GM12878 (cell line): ENCODE data around the gene CCL20. TPM values are rescaled to one million over a fixed set of nuclear protein-coding genes. Genes with fewer than 3 reads are reported as not detected.

Experiments
- ATAC-seq: fragments of 200-7000 bp; cut with Tn5 transposase; 3 replicates; pipeline ENCODE4 v1.9.1; 2020; ENCODE audit warnings: mild to moderate bottlenecking, moderate library complexity
- BruUV-seq: library from RNA; stranded (reverse); fragments of 400-500 nt; replicated peaks from 2 replicates; lab custom pipeline; 2021; lab: Mats Ljungman, UMichigan
- CTCF ChIA-PET: fragments of 300-600 bp; sonication (Branson Sonifier 250); formaldehyde crosslinking; extraction: SDS; loops from one replicate; lab custom pipeline; 2021; ENCODE audit warnings: inconsistent platforms; lab: Yijun Ruan, JAX
- POLR2A ChIA-PET: fragments of 350-600 bp; formaldehyde crosslinking; extraction: SDS; loops from one replicate; lab custom pipeline; 2021; ENCODE audit warnings: inconsistent platforms; lab: Charles Lee
- RAD21 ChIA-PET: fragments of 300-600 bp; sonication (Branson Sonifier 250); formaldehyde crosslinking; loops from one replicate; lab custom pipeline; 2023; ENCODE audit warnings: antibody characterized with exemption; ENCODE audit not compliant: unreplicated experiment; lab: Charles Lee
- SMC1A ChIA-PET: fragments of 300-600 bp; sonication (Branson Sonifier 250); formaldehyde crosslinking; loops from one replicate; lab custom pipeline; 2023; ENCODE audit not compliant: unreplicated experiment, uncharacterized antibody; lab: Charles Lee
- DNase-seq: peaks from one replicate; pipeline ENCODE4 v3.0.0-alpha.2; 2011; ENCODE audit warnings: low read depth, low spot score
- FAIRE-seq: peaks from 3 replicates; lab custom pipeline; 2011; peaks lifted over from hg19 to GRCh38; lab: Jason Lieb, UNC
- H2AFZ ChIP-seq: 2 replicates; pipeline ENCODE4 v1.6.0; 2011; ENCODE audit warnings: low read depth, low read length, control low read depth; ENCODE audit not compliant: control insufficient read depth
- H3K27ac ChIP-seq: 2 replicates; pipeline ENCODE4 v1.5.1; 2011; ENCODE audit warnings: control low read depth; ENCODE audit not compliant: control insufficient read depth, insufficient read depth
- H3K27me3 ChIP-seq, 2 experiments: replicated peaks in 1 of 2; 2 replicates each; pipeline versions ENCODE4 v1.6.0 to v1.6.1; 2011; ENCODE audit warnings: low read length in 1 of 2; ENCODE audit not compliant: control insufficient read depth in 2 of 2, insufficient read depth in 2 of 2
- H3K36me3 ChIP-seq, 2 experiments: 2 replicates each; pipeline ENCODE4 v1.5.1; 2011; ENCODE audit warnings: low read length in 1 of 2; ENCODE audit not compliant: control insufficient read depth in 2 of 2, insufficient read depth in 2 of 2
- H3K4me1 ChIP-seq: 2 replicates; pipeline ENCODE4 v1.6.1; 2011; ENCODE audit warnings: mild to moderate bottlenecking, low read length, moderate library complexity, mixed read lengths; ENCODE audit not compliant: control insufficient read depth, insufficient read depth
- H3K4me2 ChIP-seq: 2 replicates; pipeline ENCODE4 v1.6.0; 2011; ENCODE audit warnings: control low read depth; ENCODE audit not compliant: control insufficient read depth, insufficient read depth
- H3K4me3 ChIP-seq: fragments of 200-600 bp; sonication (generic); 2 replicates; pipeline ENCODE4 v1.5.1; 2016
- H3K79me2 ChIP-seq: 2 replicates; pipeline ENCODE4 v1.6.0; 2011; ENCODE audit warnings: low read length; ENCODE audit not compliant: control insufficient read depth, insufficient read depth
- H3K9ac ChIP-seq: 2 replicates; pipeline ENCODE4 v1.8.0; 2011; ENCODE audit warnings: low read length, control low read depth, mixed read lengths; ENCODE audit not compliant: control insufficient read depth, insufficient read depth
- H3K9me3 ChIP-seq: replicated peaks from 3 replicates; pipeline ENCODE4 v1.5.1; 2011; ENCODE audit warnings: mild to moderate bottlenecking, low read length; ENCODE audit not compliant: control insufficient read depth, insufficient read depth
- H4K20me1 ChIP-seq: 2 replicates; pipeline ENCODE4 v1.6.0; 2011; ENCODE audit not compliant: control insufficient read depth, insufficient read depth
- ATF7 ChIP-seq: fragments of 450-650 bp; IDR thresholded peaks from 2 replicates; pipeline ENCODE4 v1.6.1; 2016; ENCODE audit warnings: low read depth, mild to moderate bottlenecking
- BHLHE40 ChIP-seq, 2 experiments: fragments of 450-650 bp in 1 of 2; IDR thresholded peaks; 2 replicates each; pipeline ENCODE4 v1.6.1; 2011 to 2017; ENCODE audit warnings: low read depth in 2 of 2, borderline replicate concordance in 1 of 2, improper control_type of control experiment in 1 of 2, low read length in 1 of 2, mild to moderate bottlenecking in 1 of 2
- CHD1 ChIP-seq: IDR thresholded peaks from 2 replicates; pipeline ENCODE4 v1.6.1; 2012; ENCODE audit warnings: low read depth, low read length, improper control_type of control experiment
- DPF2 ChIP-seq: fragments of 450-650 bp; IDR thresholded peaks from 2 replicates; pipeline ENCODE4 v1.6.1; 2017; ENCODE audit warnings: mild to moderate bottlenecking
- FOXK2 ChIP-seq: fragments of 450-650 bp; IDR thresholded peaks from 2 replicates; pipeline ENCODE4 v1.6.1; 2017; ENCODE audit warnings: mild to moderate bottlenecking, moderate library complexity
- HDGF ChIP-seq: fragments of 450-650 bp; IDR thresholded peaks from 2 replicates; pipeline ENCODE4 v1.6.1; 2016; ENCODE audit warnings: antibody characterized with exemption
- IKZF1 ChIP-seq: fragments of 450-650 bp; conservative IDR thresholded peaks from 2 replicates; pipeline ENCODE4 v1.6.1; 2017; ENCODE audit warnings: antibody characterized with exemption, mild to moderate bottlenecking
- IRF4 ChIP-seq: IDR thresholded peaks from 2 replicates; pipeline ENCODE4 v1.6.1; 2011; ENCODE audit warnings: low read depth, low read length
- MEF2A ChIP-seq: IDR thresholded peaks from 2 replicates; pipeline ENCODE4 v1.6.1; 2011; ENCODE audit warnings: low read depth, mild to moderate bottlenecking, low read length, moderate library complexity; ENCODE audit not compliant: insufficient read depth
- MEF2B ChIP-seq: fragments of 450-650 bp; IDR thresholded peaks from 2 replicates; pipeline ENCODE4 v1.6.1; 2018; ENCODE audit warnings: mild to moderate bottlenecking, moderate library complexity; ENCODE audit not compliant: partially characterized antibody, poor library complexity, severe bottlenecking
- MYB ChIP-seq: fragments of 150-350 bp; IDR thresholded peaks from 2 replicates; pipeline ENCODE4 v1.6.1; 2014; ENCODE audit warnings: mild to moderate bottlenecking, low read depth, low read length, borderline replicate concordance
- NFIC ChIP-seq: IDR thresholded peaks from 2 replicates; pipeline ENCODE4 v1.6.1; 2012; ENCODE audit warnings: low read depth, mild to moderate bottlenecking, inconsistent platforms, low read length, moderate library complexity
- NFYA ChIP-seq: IDR thresholded peaks from 2 replicates; pipeline ENCODE4 v1.6.1; 2011; ENCODE audit warnings: low read depth, mild to moderate bottlenecking, low read length, improper control_type of control experiment, borderline replicate concordance
- PAX5 ChIP-seq: IDR thresholded peaks from 2 replicates; pipeline ENCODE4 v1.6.1; 2011; ENCODE audit warnings: low read depth, low read length, borderline replicate concordance
- POLR2A ChIP-seq: IDR thresholded peaks from 2 replicates; pipeline ENCODE4 v1.6.1; 2011; ENCODE audit warnings: low read depth, mild to moderate bottlenecking, low read length
- RFX5 ChIP-seq: IDR thresholded peaks from 2 replicates; pipeline ENCODE4 v1.6.1; 2011; ENCODE audit warnings: low read depth, low read length, improper control_type of control experiment
- RUNX3 ChIP-seq: IDR thresholded peaks from 2 replicates; pipeline ENCODE4 v1.6.1; 2012; ENCODE audit warnings: low read length, inconsistent platforms
- SIX5 ChIP-seq: IDR thresholded peaks from 2 replicates; pipeline ENCODE4 v1.6.1; 2011; ENCODE audit warnings: mild to moderate bottlenecking, low read depth, low read length, moderate library complexity; ENCODE audit not compliant: severe bottlenecking
- SMC3 ChIP-seq: IDR thresholded peaks from 2 replicates; pipeline ENCODE4 v1.6.1; 2011; ENCODE audit warnings: low read length, improper control_type of control experiment, borderline replicate concordance
- TCF3 ChIP-seq: IDR thresholded peaks from 2 replicates; pipeline ENCODE4 v1.6.1; 2012; ENCODE audit warnings: low read depth, mild to moderate bottlenecking, low read length, borderline replicate concordance; ENCODE audit not compliant: insufficient read depth
- USF1 ChIP-seq: IDR thresholded peaks from 2 replicates; pipeline ENCODE4 v1.6.1; 2011; ENCODE audit warnings: borderline replicate concordance, low read depth, mild to moderate bottlenecking, moderate library complexity, mixed read lengths, low read length; ENCODE audit not compliant: insufficient read depth; ENCODE audit errors: extremely low read length
- ZNF274 ChIP-seq: IDR thresholded peaks from one replicate; pipeline ENCODE4 v1.8.0; 2011; ENCODE audit not compliant: insufficient read length, insufficient read depth
- ZSCAN29 ChIP-seq: fragments of 450-650 bp; IDR thresholded peaks from 2 replicates; pipeline ENCODE4 v1.6.1; 2017; ENCODE audit warnings: mild to moderate bottlenecking, moderate library complexity
- ZZZ3 ChIP-seq: IDR thresholded peaks from 2 replicates; pipeline ENCODE4 v1.6.1; 2011; ENCODE audit warnings: low read depth; ENCODE audit not compliant: control insufficient read depth, insufficient read length
- WGBS: methylation state at CpG from one replicate; pipeline ENCODE4 v1.1.6; 2016; ENCODE audit warnings: low lambda C conversion rate; ENCODE audit not compliant: insufficient replicate concordance, insufficient coverage; ENCODE audit errors: missing lambda C conversion rate; 5-methylcytosine and 5-hydroxymethylcytosine counted together
- in situ Hi-C: fragments of 300-500 bp; cut with MboI; formaldehyde crosslinking; loops from 9 replicates; pipeline ENCODE4 v1.14.3; 2018; ENCODE audit warnings: mixed read lengths
- intact Hi-C: fragments of 100-400 bp; cut with micrococcal nuclease; formaldehyde crosslinking; loops from one replicate; pipeline ENCODE4 v1.14.2; 2022; ENCODE audit not compliant: unreplicated experiment
- polyA plus RNA-seq, 11 experiments: library from polyadenylated mRNA; depleted of rRNA in 4 of 11; unstranded in 6 of 11; stranded (reverse) in 5 of 11; fragments of >200 nt; fragmentation: Nextera tagmentation in 4 of 11; fragmentation: Illumina TruSeq in 1 of 11; extraction: Ambion mirVana in 4 of 11; extraction: Trizol in 1 of 11; gene quantifications; 1 replicate in 1 of 11; 2 replicates in 10 of 11; pipeline versions ENCODE4 v1.2.1 to v1.2.3, GENCODE V29; 2011 to 2016; ENCODE audit warnings: inconsistent platforms in 2 of 11, missing spikeins in 2 of 11, low read depth in 1 of 11
- total RNA-seq, 4 experiments: library from RNA; depleted of rRNA in 3 of 4; stranded (reverse); fragments of >200 nt in 3 of 4; fragmentation: Illumina TruSeq in 1 of 4; extraction: Trizol in 1 of 4; gene quantifications; 2 replicates each; pipeline versions ENCODE4 v1.2.1 to v1.2.3, GENCODE V29; 2013 to 2021

CCL20 gene
- total and polyA plus RNA-seq, 10 of the 15 experiments (the other 5 are each of a cell fraction or from before 2014, with no cell fraction given), result 5.5 to 35.7 (median 15.6) TPM

DNA sequence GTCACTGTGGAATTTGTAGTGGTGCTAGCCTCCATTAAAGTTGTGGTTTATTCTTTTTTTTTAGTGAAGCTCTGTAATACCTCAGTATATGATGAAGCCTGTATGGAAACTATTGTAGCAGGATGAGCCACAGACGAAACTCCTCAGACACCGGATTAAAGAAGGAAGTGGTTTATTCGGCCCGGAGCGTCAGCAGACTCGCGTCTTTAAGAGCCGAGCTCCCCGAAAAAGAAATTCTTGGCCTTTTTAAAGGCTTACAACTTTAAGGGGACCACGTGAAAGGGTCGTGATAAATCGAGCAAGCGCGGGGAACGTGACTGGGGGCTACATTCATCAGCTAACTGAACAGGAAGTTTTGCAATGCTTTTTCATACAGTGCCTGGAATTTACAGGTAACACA, 8.1 kb upstream of the CCL20 start:
- Histone ChIP-seq H3K36me3 (no peaks in the 10 kb centered on the region), H3K27me3 (no peaks in the 10 kb centered on the region), H2AFZ (peak overlapping the region; percentile 65), H3K9me3 (no peaks in the 10 kb centered on the region; the same call in 1 of the 3 replicates), H3K4me3 (no peak overlapping the region), H3K4me1 (peaks cover 3% of the 10 kb centered on the region; the same call in 1 of the 2 replicates), H3K27ac (peak overlapping the region; percentile 52), H3K9ac (peak overlapping the region; percentile 39; the same call in 1 of the 2 replicates), H4K20me1 (no peaks in the 10 kb centered on the region), H3K79me2 (no peaks in the 10 kb centered on the region), H3K4me2 (peak overlapping the region; percentile 62)
- POLR2A ChIA-PET, result interaction anchor here (0.6 to 4.8 kb wide), 10 partner anchors 9 to 295 kb away, joined by 3 to 58 read pairs (median 4); no protein-coding TSS in a partner anchor
- ATAC-seq, result peak; percentile 77
- CTCF ChIA-PET, result interaction anchor here (0.7 to 3.1 kb wide), 11 partner anchors 9 to 430 kb away, joined by 3 to 29 read pairs (median 3); no protein-coding TSS in a partner anchor
- intact Hi-C loops (loop anchor here (2.0 kb wide), 1 partner anchor 15 kb away; no protein-coding TSS in a partner anchor), in situ Hi-C loops (no loop called here)
- SMC1A ChIA-PET, result interaction anchor here (0.6 to 10.3 kb wide), 22 partner anchors 8 to 196 kb away, joined by 3 to 120 read pairs (median 6); partner anchors contain the start of gene CCL20
- RAD21 ChIA-PET, result interaction anchor here (0.8 to 5.0 kb wide), 11 partner anchors 10 to 400 kb away, joined by 3 to 52 read pairs (median 6); no protein-coding TSS in a partner anchor
- 2% methylated on average over 15 of the region's 15 CpGs for WGBS
- no peak for FAIRE-seq
- BruUV-seq, result no TSS peak
- peak; percentile 45 for DNase-seq
- TF ChIP-seq USF1, result no peak
- TF ChIP-seq HDGF, result no peak
- TF ChIP-seq NFYA, result no peak
- TF ChIP-seq ATF7, result peak; percentile 18; the same call in 1 of the 2 replicates
- TF ChIP-seq RFX5, result no peak
- TF ChIP-seq RUNX3, result peak; percentile 58
- no peak for TF ChIP-seq SIX5
- TF ChIP-seq IKZF1, result peak; percentile 53; the same call in 1 of the 2 replicates
- TF ChIP-seq ZNF274, result no peak
- no peak for TF ChIP-seq NFIC
- no peak for TF ChIP-seq SMC3
- no peak for TF ChIP-seq PAX5
- TF ChIP-seq BHLHE40 (IDR thresholded peaks at IDR 0.05; ENCODE audit: borderline replicate concordance in 1 of 2, low read depth in 2 of 2, low read length in 1 of 2), result peak; percentile 58 to 68; a peak in 3 of 4 replicates
- 0 out of 2 replicates have a peak, but pooled peaks have one; percentile 47 for TF ChIP-seq ZSCAN29
- peak; percentile 45 for TF ChIP-seq MEF2B
- 0 out of 2 replicates have a peak, but pooled peaks have one; percentile 6 for TF ChIP-seq DPF2
- TF ChIP-seq FOXK2, result no peak
- no peak for TF ChIP-seq IRF4
- no peak for TF ChIP-seq CHD1
- no peak for TF ChIP-seq MYB
- no peak for TF ChIP-seq POLR2A
- no peak for TF ChIP-seq MEF2A
- TF ChIP-seq ZZZ3, result no peak
- TF ChIP-seq TCF3, result no peak
